Suppressor macrophage treated with lipopolysaccharide for 4 hours (primary cell): ENCODE data around the gene TP53TG3B.
"Not testable (repeated sequence)": the region's sequence is repeated elsewhere in the genome, so short reads cannot be mapped to it uniquely, and the experiment has no call there.

Source experiments
- DNase-seq: peaks from one replicate; pipeline ENCODE4 v3.0.0-alpha.2; 2020

The TP53TG3B gene

GRCh38 chr16:33360541-33360940 lies at the start of gene TP53TG3B:
TSS of gene TP53TG3B (plus strand) at chr16:33360841. CDS start at chr16:33360909, 68 bp downstream.
- not testable (repeated sequence) for DNase-seq

DNA sequence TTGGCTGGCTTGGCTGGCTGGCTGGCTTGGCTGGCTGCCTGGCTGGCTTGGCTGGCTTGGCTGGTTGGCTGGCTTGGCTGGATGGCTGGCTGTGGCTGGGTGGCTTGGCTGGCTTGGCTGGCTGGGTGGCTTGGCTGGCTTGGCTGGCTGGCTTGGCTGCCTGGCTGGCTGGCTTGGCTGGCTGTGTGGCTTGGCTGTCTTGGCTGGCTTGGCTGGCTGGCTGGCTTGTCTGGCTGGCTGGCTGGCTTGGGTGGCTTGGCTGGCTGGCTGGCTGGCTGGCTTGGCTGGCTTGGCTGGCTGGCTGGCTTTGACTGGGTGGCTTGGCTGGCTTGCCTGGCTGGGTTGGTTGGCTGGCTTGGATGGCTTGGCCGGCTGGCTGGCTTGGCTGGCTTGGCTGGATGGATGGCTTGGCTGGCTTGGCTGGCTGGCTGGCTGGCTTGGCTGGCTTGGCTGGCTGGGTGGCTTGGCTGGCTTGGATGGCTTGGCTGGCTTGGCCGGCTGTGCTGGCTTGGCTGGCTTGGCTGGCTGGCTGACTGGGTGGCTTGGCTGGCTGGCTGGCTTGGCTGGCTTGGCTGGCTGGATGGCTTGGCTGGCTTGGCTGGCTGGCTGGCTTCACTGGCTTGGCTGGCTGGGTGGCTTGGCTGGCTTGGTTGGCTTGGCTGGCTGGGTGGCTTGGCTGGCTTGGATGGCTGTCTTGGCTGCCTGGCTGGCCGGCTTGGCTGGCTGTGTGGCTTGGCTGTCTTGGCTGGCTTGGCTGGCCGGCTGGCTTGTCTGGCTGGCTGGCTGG lies 24.2 kb upstream of the TP53TG3B start:
- DNase-seq = not testable (repeated sequence)

GRCh38 chr16:33337627-33338542 lies 22.8 kb upstream of the TP53TG3B start:
- DNase-seq = not testable (repeated sequence)

GRCh38 chr16:33338543-33338951 lies 22.1 kb upstream of the TP53TG3B start:
- not testable (repeated sequence) for DNase-seq

DNA sequence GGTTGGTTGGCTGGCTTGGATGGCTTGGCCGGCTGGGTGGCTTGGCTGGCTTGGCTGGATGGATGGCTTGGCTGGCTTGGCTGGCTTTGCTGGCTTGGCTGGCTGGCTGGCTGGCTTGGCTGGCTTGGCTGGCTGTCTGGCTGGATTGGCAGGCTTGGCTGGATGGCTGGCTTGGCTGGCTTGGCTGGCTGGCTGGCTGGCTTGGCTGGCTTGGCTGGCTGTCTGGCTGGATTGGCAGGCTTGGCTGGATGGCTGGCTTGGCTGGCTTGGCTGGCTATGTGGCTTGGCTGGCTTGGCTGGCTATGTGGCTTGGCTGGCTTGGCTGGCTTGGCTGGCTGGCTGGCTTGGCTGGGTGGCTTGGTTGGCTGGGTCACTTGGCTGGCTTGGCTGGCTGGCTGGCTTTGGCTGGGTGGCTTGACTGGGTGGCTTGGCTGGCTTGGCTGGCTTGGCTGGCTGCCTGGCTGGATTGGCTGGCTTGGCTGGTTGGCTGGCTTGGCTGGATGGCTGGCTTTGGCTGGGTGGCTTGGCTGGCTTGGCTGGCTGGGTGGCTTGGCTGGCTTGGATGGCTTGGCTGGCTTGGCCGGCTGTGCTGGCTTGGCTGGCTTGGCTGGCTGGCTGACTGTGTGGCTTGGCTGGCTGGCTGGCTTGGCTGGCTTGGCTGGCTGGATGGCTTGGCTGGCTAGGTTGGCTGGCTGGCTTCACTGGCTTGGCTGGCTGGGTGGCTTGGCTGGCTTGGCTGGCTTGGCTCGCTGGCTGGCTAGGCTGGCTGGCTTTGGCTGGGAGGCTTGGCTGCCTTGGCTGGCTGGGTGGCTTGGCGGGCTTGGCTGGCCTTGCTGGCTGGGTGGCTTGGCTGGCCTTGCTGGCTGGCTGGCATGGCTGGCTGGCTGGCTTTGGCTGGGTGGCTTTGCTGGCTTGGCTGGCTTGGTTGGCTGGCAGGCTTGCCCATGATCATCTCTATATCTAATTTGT lies 21.3 kb upstream of the TP53TG3B start:
- DNase-seq = peak; percentile 1
